ENCODE measurements around the gene BANF1. TPM values are rescaled to one million over a fixed set of nuclear protein-coding genes. Genes with fewer than 3 reads are reported as not detected.

BANF1 gene
- total and polyA plus RNA-seq, 2 experiments from 2014 or later: 22.8 to 197 TPM

GRCh38 chr11:65973439-65974110, 28.7 kb upstream of the BANF1 start:
- no peak overlapping the region for H3K4me2 ChIP-seq
- no peaks in the 10 kb centered on the region for H3K9me3 ChIP-seq (ENCODE audit: low read depth)
- WGBS (ENCODE audit: low lambda C conversion rate, missing lambda C conversion rate): 97% methylated on average over 13 of the region's 13 CpGs
- no peak overlapping the region for H2AFZ ChIP-seq
- H4K20me1 ChIP-seq (ENCODE audit: insufficient read depth, poor library complexity, severe bottlenecking): no peaks in the 10 kb centered on the region
- H3K79me2 ChIP-seq: no peaks in the 10 kb centered on the region
- no peak for DNase-seq (ENCODE audit: low spot score)
- no peaks in the 10 kb centered on the region for H3K9me2 ChIP-seq (replicated peaks; ENCODE audit: insufficient read depth)
- no peaks in the 10 kb centered on the region for H3K36me3 ChIP-seq (replicated peaks; ENCODE audit: insufficient read depth, low read depth)
- no peak overlapping the region for H3K4me3 ChIP-seq
- H3K27ac ChIP-seq: no peak overlapping the region
- H3K4me1 ChIP-seq (ENCODE audit: insufficient read depth): no peaks in the 10 kb centered on the region
- TF ChIP-seq EZH2 (IDR thresholded peaks at IDR 0.05; ENCODE audit: borderline replicate concordance) (no peak), CTCF (IDR thresholded peaks at IDR 0.05; ENCODE audit: poor library complexity) (no peak)
- H3K27me3 ChIP-seq: no peaks in the 10 kb centered on the region

GRCh38 chr11:65975771-65976170, 26.5 kb upstream of the BANF1 start:
- no peaks in the 10 kb centered on the region for H3K27me3 ChIP-seq
- H3K9me2 ChIP-seq (replicated peaks; ENCODE audit: insufficient read depth): no peaks in the 10 kb centered on the region
- no peaks in the 10 kb centered on the region for H3K79me2 ChIP-seq
- H4K20me1 ChIP-seq (ENCODE audit: insufficient read depth, poor library complexity, severe bottlenecking): no peaks in the 10 kb centered on the region
- WGBS (ENCODE audit: low lambda C conversion rate, missing lambda C conversion rate): 98% methylated on average over 9 of the region's 9 CpGs
- no peak for DNase-seq (ENCODE audit: low spot score)
- no peak overlapping the region for H3K27ac ChIP-seq
- H2AFZ ChIP-seq: no peak overlapping the region
- no peak overlapping the region for H3K4me2 ChIP-seq
- H3K36me3 ChIP-seq (replicated peaks; ENCODE audit: insufficient read depth, low read depth): no peaks in the 10 kb centered on the region
- H3K4me3 ChIP-seq: no peak overlapping the region
- no peaks in the 10 kb centered on the region for H3K9me3 ChIP-seq (ENCODE audit: low read depth)
- H3K4me1 ChIP-seq (ENCODE audit: insufficient read depth): no peaks in the 10 kb centered on the region
- TF ChIP-seq EZH2phosphoT487 (IDR thresholded peaks at IDR 0.05; ENCODE audit: low read depth, severe bottlenecking, unreplicated experiment) (no peak), EZH2 (IDR thresholded peaks at IDR 0.05; ENCODE audit: borderline replicate concordance) (no peak), CTCF (IDR thresholded peaks at IDR 0.05; ENCODE audit: poor library complexity) (no peak)

- no peak for TF ChIP-seq EZH2 (IDR thresholded peaks at IDR 0.05; ENCODE audit: borderline replicate concordance)
- no peak overlapping the region for H2AFZ ChIP-seq
- no peaks in the 10 kb centered on the region for H4K20me1 ChIP-seq (ENCODE audit: insufficient read depth, poor library complexity, severe bottlenecking)
- H3K79me2 ChIP-seq: no peaks in the 10 kb centered on the region
- no peak overlapping the region for H3K4me2 ChIP-seq
- no peaks in the 10 kb centered on the region for H3K9me2 ChIP-seq (replicated peaks; ENCODE audit: insufficient read depth)
- DNase-seq (ENCODE audit: low spot score): no peak
- WGBS (ENCODE audit: low lambda C conversion rate, missing lambda C conversion rate): 93% methylated on average over 41 of the region's 43 CpGs
- no peak overlapping the region for H3K27ac ChIP-seq
- H3K4me1 ChIP-seq (ENCODE audit: insufficient read depth): no peaks in the 10 kb centered on the region
- no peak overlapping the region for H3K4me3 ChIP-seq
- no peaks in the 10 kb centered on the region for H3K27me3 ChIP-seq
- H3K9me3 ChIP-seq (ENCODE audit: low read depth): no peaks in the 10 kb centered on the region
- no peaks in the 10 kb centered on the region for H3K36me3 ChIP-seq (replicated peaks; ENCODE audit: insufficient read depth, low read depth)
Observed at GRCh38 chr11:65976216-65977176, 25.8 kb upstream of the BANF1 start.
